GM13977 (cell line): ENCODE results near the gene CREG2.

Experiments
- DNase-seq: peaks from one replicate; pipeline ENCODE4 v3.0.0; 2012; ENCODE audit warnings: low spot score
- CTCF ChIP-seq: IDR thresholded peaks from 2 replicates; pipeline ENCODE4 v1.5.1; 2012; ENCODE audit warnings: mild to moderate bottlenecking, control low read depth; ENCODE audit not compliant: insufficient read depth; ENCODE audit errors: extremely low read depth, missing control alignments
- in situ Hi-C: fragments of 300-500 bp; cut with MboI; formaldehyde crosslinking; loops from one replicate; pipeline ENCODE4 v1.12.0; 2022; ENCODE audit warnings: low sequenced_read_pairs, low pct_unique_long_range_greater_than_20kb, mixed read lengths, inconsistent platforms; ENCODE audit not compliant: unreplicated experiment

The CREG2 gene

DNA sequence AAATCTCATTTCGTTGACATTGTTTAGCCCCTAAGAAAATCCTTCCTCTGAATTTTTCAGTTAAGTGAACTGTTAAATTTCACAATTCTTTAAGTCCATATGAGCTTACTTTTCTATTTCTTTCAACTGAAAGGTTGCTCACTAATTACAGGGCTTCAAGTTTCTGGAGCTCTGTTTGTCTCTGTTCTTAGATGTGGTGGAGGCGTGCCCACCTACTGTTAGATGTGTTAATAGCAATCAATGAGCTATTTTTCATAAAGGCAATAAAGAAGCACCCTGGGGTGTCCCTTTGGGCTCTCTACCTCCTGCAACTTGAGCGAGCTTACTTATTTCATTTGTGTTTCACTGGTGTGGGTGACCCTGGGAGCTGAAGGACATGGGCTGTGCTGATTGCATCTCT, 25.0 kb downstream of the CREG2 start:
- in situ Hi-C loops: loop anchor here (25.0 kb wide), 1 partner anchor 100 kb away; the partner anchor contains the start of gene CNOT11
- no peak for TF ChIP-seq CTCF
- DNase-seq: no peak

DNA sequence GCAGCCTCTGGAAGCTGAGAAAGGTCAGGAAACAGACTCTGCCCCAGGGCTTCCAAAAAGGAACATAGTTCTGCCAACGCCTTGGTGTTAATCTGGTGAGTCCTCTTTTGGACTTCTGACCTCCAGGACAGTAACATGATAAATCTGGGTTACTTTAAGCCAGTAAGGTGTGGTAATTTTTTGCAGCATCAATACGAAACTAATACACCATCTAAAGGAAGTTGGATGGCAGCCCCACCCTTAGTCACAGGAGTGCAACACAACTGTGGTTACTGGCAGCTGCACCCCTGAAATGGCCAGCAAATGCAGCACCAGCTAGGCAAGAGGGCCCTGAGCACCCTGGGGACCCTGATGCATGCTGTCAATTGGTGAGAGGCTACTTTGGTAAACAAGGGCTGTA, 25.8 kb downstream of the CREG2 start:
- no peak for TF ChIP-seq CTCF
- in situ Hi-C loops: loop anchor here (25.0 kb wide), 1 partner anchor 99 kb away; the partner anchor contains the start of gene CNOT11
- DNase-seq: no peak

DNA sequence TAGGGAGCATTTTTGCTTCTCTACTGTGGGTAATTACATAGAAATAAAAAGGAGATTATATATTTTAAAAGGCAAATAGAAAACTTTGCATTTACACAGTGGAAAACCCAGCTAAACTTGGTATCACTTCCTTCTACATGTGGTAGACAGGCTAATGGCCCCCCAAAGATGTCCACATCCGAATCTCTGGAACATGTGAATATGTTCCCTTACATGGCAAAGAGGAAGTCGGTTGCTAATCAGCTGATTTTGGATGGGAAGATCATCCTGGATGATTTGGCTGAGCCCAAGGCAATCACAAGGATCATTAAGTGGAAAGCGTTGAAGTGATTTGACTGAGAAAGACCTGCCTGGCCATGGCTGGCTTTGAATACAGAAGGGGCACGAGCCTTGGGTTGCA, 26.2 kb downstream of the CREG2 start:
- in situ Hi-C loops: loop anchor here (25.0 kb wide), 1 partner anchor 99 kb away; the partner anchor contains the start of gene CNOT11
- TF ChIP-seq CTCF: no peak
- no peak for DNase-seq

- no peak for DNase-seq
- in situ Hi-C loops: loop anchor here (25.0 kb wide), 1 partner anchor 98 kb away; the partner anchor contains the start of gene CNOT11
- TF ChIP-seq CTCF: no peak
These were observed 27.1 kb downstream of the CREG2 start for GRCh38 chr2:101360232-101360631.

DNA sequence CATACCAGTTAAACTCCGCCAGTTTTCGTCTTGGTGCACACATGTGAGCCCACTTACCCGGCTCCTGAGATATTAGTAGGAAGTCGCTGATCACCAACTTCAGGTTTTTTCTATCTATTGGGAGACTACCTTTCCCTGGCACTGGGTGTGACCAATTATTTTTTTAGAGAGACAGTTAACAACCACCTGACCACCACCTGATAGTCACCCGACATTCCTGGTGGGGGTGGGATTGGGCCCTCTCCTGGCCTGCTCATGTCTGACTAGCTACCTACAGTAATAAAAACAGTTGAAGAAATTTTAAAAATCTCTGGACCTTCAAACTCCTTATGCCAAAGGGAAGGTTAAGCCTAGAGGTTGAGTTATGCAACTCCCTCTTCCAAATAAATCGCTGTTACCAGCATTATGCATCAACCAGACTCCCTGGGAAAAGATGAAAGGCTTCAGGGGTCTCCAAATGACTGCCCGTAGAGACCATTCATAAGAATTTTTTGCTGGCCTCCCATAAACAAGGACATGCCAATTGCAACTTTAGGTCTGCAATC, 27.8 kb downstream of the CREG2 start:
- in situ Hi-C loops: loop anchor here (25.0 kb wide), 1 partner anchor 97 kb away; the partner anchor contains the start of gene CNOT11
- TF ChIP-seq CTCF: no peak
- no peak for DNase-seq

DNA sequence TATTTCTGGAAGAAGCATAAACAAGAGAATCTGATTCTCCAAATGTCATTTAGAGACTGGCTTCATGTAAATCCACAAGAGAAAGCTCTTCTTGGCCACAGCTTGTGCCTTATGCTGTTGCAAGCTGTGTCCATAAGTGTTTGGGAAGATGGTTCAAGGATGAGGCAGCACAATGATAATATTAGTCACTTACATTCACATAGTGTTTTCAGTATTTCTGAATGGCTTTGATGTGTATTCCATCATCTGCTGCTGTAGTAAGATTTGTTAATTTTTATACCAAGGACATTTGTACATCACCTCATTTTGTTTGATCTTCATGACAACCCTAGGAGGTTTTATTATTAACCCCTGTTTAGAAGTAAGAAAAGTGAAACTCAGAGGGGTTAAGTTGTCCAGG, 29.9 kb downstream of the CREG2 start:
- TF ChIP-seq CTCF: no peak
- in situ Hi-C loops: loop anchor here (25.0 kb wide), 1 partner anchor 95 kb away; the partner anchor contains the start of gene CNOT11
- DNase-seq: no peak
